Jurkat, Clone E6-1 (cell line): ENCODE results near the gene SFXN5.

Experiments used
- DNase-seq: peaks from one replicate; pipeline ENCODE4 v3.0.0-alpha.2; 2011; ENCODE audit warnings: low read depth, low spot score
- H3K4me3 ChIP-seq: 2 replicates; pipeline ENCODE4 v1.5.1; 2011; ENCODE audit warnings: mild to moderate bottlenecking, low read length, control low read depth, moderate library complexity

The SFXN5 gene

GRCh38 chr2:72937356-72937669 lies 134.2 kb downstream of the SFXN5 start:
- no peak for DNase-seq
- H3K4me3 ChIP-seq: no peak overlapping the region

GRCh38 chr2:72936660-72937355 lies 134.7 kb downstream of the SFXN5 start:
- no peak for DNase-seq
- H3K4me3 ChIP-seq: no peak overlapping the region

- DNase-seq: no peak
- no peak overlapping the region for H3K4me3 ChIP-seq
Measured at GRCh38 chr2:72935611-72935957, 135.9 kb downstream of the SFXN5 start.

GRCh38 chr2:72934683-72935610 lies 136.6 kb downstream of the SFXN5 start:
- H3K4me3 ChIP-seq: no peak overlapping the region
- no peak for DNase-seq

GRCh38 chr2:72933646-72934151 lies 137.8 kb downstream of the SFXN5 start:
- no peak overlapping the region for H3K4me3 ChIP-seq
- DNase-seq: no peak

GRCh38 chr2:72933207-72933606 lies 138.3 kb downstream of the SFXN5 start:
- DNase-seq: no peak
- no peak overlapping the region for H3K4me3 ChIP-seq

GRCh38 chr2:72932805-72933204 lies 138.7 kb downstream of the SFXN5 start:
- no peak overlapping the region for H3K4me3 ChIP-seq
- DNase-seq: no peak

- H3K4me3 ChIP-seq: no peak overlapping the region
- peak; percentile 42 for DNase-seq
Measured at GRCh38 chr2:72932045-72932740, 139.3 kb downstream of the SFXN5 start.

- no peak overlapping the region for H3K4me3 ChIP-seq
- DNase-seq: no peak
Measured at GRCh38 chr2:72931280-72931910, 140.1 kb downstream of the SFXN5 start.

GRCh38 chr2:72929010-72929409 lies 142.5 kb downstream of the SFXN5 start:
- DNase-seq: no peak

GRCh38 chr2:72927619-72928550 lies 143.6 kb downstream of the SFXN5 start:
- H3K4me3 ChIP-seq: no peak overlapping the region
- no peak for DNase-seq

More at GRCh38 chr2:72929010-72929409, 142.5 kb downstream of the SFXN5 start:
- no peak overlapping the region for H3K4me3 ChIP-seq

GRCh38 chr2:72926811-72927465 lies 144.6 kb downstream of the SFXN5 start:
- H3K4me3 ChIP-seq: no peak overlapping the region
- no peak for DNase-seq

GRCh38 chr2:72926368-72926767 lies 145.1 kb downstream of the SFXN5 start:
- no peak for DNase-seq
- H3K4me3 ChIP-seq: no peak overlapping the region

GRCh38 chr2:72925328-72925943 lies 146.1 kb downstream of the SFXN5 start:
- H3K4me3 ChIP-seq: no peak overlapping the region

GRCh38 chr2:72924353-72925240 lies 146.9 kb downstream of the SFXN5 start:
- H3K4me3 ChIP-seq: no peak overlapping the region
- DNase-seq: no peak

More at GRCh38 chr2:72925328-72925943, 146.1 kb downstream of the SFXN5 start:
- DNase-seq: no peak

- DNase-seq: no peak
- H3K4me3 ChIP-seq: no peak overlapping the region
Measured at GRCh38 chr2:72923833-72924352, 147.6 kb downstream of the SFXN5 start.
